ENCODE results near the gene PACRG. TPM values are rescaled to one million over a fixed set of nuclear protein-coding genes. Genes with fewer than 3 reads are reported as not detected.

Gene PACRG
- total and polyA plus RNA-seq, 2 of the 4 experiments (the other 2 are of a cell fraction), result not detected

DNA sequence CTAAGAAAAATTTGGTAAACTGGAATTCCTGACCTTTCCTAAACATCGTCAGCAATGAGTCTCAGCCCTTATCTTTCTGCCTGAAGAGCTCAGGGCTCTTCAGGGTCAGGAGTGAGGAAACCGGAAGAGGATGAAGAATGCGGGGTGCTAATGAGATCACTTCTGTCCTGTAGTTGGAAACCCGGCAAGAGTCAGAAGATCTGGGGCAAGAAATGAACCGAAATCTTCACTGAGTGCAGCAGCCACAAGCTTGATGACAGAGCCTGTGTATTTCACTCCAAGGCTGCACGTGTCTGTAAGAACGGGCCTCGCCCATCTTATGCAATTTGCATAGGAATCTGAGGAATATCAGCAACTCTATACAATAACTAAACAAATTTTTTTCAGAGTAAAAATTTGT, 626.3 kb downstream of the PACRG start:
- Histone ChIP-seq H2BK120ac (ENCODE audit: low read depth, low read length) (no peak overlapping the region), H3K56ac (ENCODE audit: extremely low read depth, insufficient read depth, low read length) (no peak overlapping the region), H3K27me3 (ENCODE audit: control insufficient read depth, insufficient read depth, low read length) (no peaks in the 10 kb centered on the region), H3K4me1 (ENCODE audit: control insufficient read depth, insufficient read depth, low read length) (peaks cover 8% of the 10 kb centered on the region; the same call in 1 of the 2 replicates), H3K9ac (ENCODE audit: low read depth, low read length) (no peak overlapping the region), H2BK20ac (ENCODE audit: low read depth, low read length) (no peak overlapping the region), H2BK15ac (ENCODE audit: low read depth, low read length) (no peak overlapping the region), H3K79me1 (ENCODE audit: low read depth in 1 of 2, low read length in 2 of 2) (no peaks in the 10 kb centered on the region), H3K23ac (ENCODE audit: low read depth, low read length) (no peak overlapping the region), H4K20me1 (ENCODE audit: insufficient read depth, low read length) (no peaks in the 10 kb centered on the region), H2BK5ac (ENCODE audit: low read depth, low read length, poor library complexity, severe bottlenecking) (no peak overlapping the region), H3K36me3 (ENCODE audit: control insufficient read depth, insufficient read depth, low read length) (no peaks in the 10 kb centered on the region), H2AK5ac (ENCODE audit: low read depth, low read length) (no peak overlapping the region), H3K14ac (replicated peaks; ENCODE audit: low read depth, low read length) (no peak overlapping the region), H3K4me2 (ENCODE audit: low read depth, low read length) (no peak overlapping the region), H4K5ac (ENCODE audit: low read depth, low read length) (no peak overlapping the region), H4K91ac (ENCODE audit: insufficient read depth, low read depth, low read length) (no peak overlapping the region), H4K8ac (ENCODE audit: low read depth in 2 of 2, low read length in 2 of 2) (no peak overlapping the region), H3K4me3 (ENCODE audit: insufficient read depth, low read depth, low read length) (no peak overlapping the region), H2AFZ (replicated peaks; ENCODE audit: low read length, poor library complexity) (peak overlapping the region; percentile 72), H3K27ac (ENCODE audit: insufficient read depth, low read length) (no peak overlapping the region), H3K18ac (ENCODE audit: low read depth, low read length) (no peak overlapping the region), H2AK9ac (replicated peaks; ENCODE audit: low read depth, low read length, poor library complexity) (no peak overlapping the region), H3K4ac (ENCODE audit: low read depth, low read length) (no peak overlapping the region), H3K9me3 (ENCODE audit: control insufficient read depth, insufficient read depth, low read length) (no peaks in the 10 kb centered on the region), H3K9me1 (ENCODE audit: insufficient read depth, low read length) (no peaks in the 10 kb centered on the region; the same call in 1 of the 2 replicates)
- ChIA-PET CTCF (interaction anchor here (0.7 kb wide), 1 partner anchor 25 kb away, joined by 5 read pairs; no protein-coding TSS in a partner anchor), POLR2A (ENCODE audit: unreplicated experiment) (no interaction called here)
- ATAC-seq (ENCODE audit: low read depth), result peak; percentile 16
- 33% methylated on average over 3 of the region's 8 CpGs; no CpG with 5 or more reads in 1 of the 2 experiments for WGBS, 2 experiments (ENCODE audit: extremely low coverage in 2 of 2, insufficient read length in 1 of 2)
- peak; percentile 64; the same call in 1 of the 2 replicates for TF ChIP-seq BHLHE40 (IDR thresholded peaks at IDR 0.05; ENCODE audit: low read depth, low read length)
- no peak for TF ChIP-seq RAD21 (IDR thresholded peaks at IDR 0.05; ENCODE audit: low read length)
- no TSS peak for BruUV-seq (replicated peaks)
- dilution Hi-C loops (cut with HindIII; ENCODE audit: low sequenced_read_pairs, unreplicated experiment), result no loop called here
- intact Hi-C loops (cut with micrococcal nuclease), result no loop called here
- DNase-seq, result peak; percentile 21
- in situ Hi-C loops (cut with MboI; ENCODE audit: low sequenced_read_pairs), result no loop called here
